GM19324 (cell line): ENCODE results near the gene NFYC.
A peak's percentile ranks its signal among the peaks of the same experiment; 100 is the strongest.

Experiments
- ATAC-seq: cut with Tn5 transposase; IDR thresholded peaks from one replicate; pipeline ENCODE4 v1.9.1; 2021; ENCODE audit warnings: mild to moderate bottlenecking, moderate library complexity; ENCODE audit not compliant: unreplicated experiment, low FRiP score

The NFYC gene

DNA sequence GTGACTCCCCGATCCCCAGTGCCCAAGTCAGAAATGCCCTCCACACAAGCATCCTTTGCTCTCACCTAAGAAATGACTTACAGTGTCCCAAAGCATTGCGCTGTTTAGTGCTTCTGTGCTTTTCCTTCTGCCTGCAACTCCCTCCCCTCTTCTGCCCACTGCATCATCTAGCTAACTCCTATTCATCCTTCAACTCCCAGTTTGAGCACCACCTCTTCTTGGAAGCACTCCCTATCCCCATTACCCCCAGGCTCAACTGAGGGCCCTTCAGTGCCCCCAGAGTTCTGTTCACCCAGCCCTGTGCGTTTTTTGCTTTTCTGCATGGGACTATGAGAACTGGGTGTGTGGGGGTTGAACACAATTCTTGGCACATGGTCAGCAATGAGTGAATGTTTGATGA lies 102.1 kb downstream of the NFYC start:
- ATAC-seq: no peak

DNA sequence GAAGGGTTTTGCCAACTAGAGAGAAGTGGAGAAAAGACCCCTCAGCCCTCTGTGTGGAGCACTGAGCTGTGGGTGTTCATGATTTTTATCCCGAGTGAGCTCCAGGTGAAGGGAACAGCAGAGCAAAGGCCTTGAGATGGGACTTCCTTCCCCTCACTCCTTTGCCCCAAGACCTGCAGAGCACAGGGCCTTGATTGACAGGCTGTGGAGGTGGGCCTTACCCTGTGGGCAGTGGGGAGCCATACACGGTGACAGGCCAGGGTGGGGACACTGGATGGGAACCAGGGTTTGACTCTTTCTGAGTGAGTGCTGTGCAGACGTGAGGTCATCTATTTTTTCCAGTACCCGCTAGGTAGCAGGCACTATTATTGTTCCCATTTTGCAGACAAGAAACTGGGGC lies 102.5 kb downstream of the NFYC start:
- ATAC-seq: no peak

DNA sequence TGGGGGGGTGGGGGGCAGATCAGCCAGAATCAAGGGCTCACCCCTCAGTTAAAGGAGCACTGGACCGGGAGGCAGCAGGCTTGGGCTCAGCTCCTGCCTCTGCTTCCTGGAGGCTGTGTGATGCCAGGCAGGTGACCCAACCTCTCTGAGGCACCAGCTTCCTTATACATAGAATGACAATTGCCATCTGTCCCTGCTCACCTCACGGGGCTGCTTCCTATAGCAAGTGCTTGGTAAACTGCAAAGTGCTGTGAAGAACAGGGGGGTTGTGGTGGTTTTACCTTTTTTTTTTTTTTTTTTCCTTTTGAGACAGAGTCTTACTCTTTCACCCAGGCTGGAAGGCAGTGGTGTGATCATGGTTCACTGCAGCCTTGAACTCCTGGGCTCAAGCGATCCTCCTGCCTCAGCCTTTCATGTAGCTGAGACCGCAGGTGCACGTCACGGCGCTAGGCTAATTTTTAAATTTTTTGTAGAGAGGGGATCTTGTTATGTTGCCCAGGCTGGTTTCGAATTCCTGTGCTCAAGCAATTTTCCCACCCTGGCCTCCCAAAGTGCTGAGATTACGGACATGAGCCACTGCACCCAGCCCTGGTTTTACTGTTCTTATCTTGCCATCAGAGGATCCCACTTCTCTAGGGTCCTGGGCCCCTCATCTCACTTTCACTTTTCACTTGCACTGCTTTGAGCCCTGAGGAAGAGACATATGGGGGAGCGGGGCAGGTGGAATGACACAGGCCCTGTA lies 103.6 kb downstream of the NFYC start:
- no peak for ATAC-seq

GRCh38 chr1:40795811-40796586 lies 104.5 kb downstream of the NFYC start:
- ATAC-seq: no peak

DNA sequence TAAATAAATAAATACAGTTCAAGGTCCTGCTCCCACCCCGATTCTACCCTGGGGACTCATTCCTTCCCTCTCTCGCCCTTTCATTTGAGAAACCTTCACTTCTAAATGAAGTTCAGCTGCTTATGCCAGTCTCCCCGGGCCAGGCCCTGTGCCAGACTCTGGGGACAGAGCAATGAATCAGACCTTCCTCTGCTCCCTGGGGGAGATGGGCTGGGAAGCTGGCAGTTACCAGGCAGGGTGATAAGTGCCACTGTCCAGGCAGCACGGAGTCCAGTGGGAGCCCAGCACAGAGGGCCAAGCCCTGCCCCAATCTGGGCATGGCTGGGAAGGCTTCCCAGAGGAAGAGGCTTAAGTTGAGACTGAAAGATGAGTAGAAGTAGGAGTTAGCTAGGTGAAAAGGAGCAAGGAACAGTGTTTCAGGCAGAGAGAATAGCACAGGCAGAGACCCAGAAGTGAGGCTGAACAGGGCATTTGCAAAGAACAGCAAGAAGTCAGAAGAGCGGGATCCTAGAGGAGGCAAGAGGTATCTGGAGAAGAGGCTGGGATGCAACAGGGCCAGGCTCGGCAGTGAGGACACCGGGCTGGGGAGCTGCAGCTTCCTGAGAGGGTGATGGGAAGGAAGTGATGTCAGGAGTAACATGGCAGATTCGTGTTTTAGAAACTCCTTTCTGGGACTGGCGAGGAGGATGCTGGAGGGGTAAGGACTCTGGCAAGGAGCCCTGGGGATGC lies 105.6 kb downstream of the NFYC start:
- ATAC-seq: no peak

- no peak for ATAC-seq
These were observed 106.1 kb downstream of the NFYC start for GRCh38 chr1:40797668-40798010.

DNA sequence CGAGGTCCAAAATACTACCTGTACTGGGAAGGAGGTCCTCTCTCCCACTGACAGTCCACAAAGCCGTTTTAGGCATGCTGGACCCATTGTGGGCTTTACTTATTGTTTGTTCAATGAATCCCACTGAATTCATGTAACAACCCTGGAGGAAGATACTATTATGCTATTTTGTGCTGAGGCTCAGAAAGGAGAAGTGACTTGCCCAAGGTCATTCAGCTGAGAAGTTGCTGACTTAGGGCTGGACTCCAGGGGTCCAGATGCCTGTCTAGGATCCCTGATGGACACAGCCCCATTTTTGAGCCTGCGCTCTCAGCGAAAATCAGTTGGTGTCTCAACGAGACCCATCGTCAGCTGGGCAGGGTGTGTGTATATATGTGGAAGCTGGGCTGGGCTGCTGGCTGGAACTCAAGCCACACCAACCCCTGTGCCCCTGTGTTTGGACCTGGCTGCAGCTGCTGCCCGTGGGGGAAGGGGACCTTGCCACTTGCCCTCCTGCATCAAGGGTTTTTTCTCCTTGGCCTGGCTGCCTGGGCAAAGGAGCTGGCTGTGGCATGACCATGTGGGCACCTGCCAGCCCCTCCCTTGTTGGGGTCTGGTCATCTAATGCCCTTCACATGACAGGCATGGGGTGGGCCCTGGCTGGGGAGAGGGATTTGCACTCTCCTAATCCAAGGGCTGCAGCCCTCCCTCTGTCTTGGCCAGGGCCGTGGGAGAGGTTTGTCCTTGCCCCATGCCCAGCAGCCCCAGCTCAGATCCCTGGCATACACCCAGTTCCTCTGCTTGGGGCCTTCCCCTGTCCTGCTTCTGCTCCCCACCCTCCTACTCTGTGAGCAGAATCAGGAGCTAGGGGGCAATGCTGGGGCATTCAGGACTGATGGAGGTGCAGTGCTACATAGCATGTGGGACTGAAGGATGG lies 107.1 kb downstream of the NFYC start:
- ATAC-seq: no peak

GRCh38 chr1:40799351-40799867 lies 107.9 kb downstream of the NFYC start:
- ATAC-seq: no peak

DNA sequence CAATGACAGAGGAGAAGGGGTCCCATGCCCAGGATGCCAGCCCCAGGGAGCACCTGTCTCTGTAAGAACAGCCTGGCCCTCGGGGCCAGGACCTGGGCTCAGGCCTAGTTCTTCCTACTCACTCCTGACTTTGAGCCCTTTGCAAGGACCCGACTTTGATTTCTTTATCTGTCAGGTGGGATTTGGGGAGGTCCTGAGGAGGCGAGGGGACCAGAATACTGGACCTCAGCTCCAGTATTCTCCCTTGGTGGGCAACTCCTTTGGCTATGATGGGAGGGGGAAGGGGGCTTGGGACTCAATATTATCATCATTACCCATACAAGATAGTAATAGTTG lies 110.2 kb downstream of the NFYC start:
- ATAC-seq: no peak

DNA sequence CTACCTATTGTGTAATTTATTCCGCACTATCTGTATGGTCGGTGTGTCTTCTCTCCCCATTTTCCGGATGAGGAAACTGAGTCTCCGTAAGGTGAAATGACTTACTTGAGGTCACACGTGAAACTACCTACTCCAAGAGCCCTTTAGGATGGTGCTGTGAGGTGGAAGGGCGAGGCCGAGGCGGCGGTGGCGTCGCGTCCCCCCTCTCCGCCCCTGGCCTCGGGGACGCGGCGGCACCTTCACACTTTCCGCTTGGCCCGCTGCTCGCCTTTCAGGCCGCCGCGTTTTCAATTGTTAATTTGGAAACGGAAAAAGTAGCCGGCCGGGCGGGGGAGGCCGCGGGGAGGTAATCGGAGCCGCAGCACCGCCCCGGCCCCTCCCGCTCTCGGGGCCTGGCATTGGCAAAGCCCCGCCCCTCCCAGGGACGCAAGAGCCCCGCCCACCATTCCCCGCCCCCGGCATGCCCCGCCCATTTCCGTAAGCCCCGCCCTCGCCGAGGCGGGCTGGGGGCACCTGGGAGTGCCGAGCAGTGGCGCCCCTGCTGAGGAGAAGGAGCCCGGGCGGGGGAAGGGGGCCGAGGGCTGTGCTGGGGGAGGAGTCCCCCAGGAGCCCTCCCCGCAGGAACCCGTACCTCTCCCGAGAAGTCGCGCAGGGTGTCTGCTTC lies 110.7 kb downstream of the NFYC start:
- ATAC-seq: peak; percentile 42

DNA sequence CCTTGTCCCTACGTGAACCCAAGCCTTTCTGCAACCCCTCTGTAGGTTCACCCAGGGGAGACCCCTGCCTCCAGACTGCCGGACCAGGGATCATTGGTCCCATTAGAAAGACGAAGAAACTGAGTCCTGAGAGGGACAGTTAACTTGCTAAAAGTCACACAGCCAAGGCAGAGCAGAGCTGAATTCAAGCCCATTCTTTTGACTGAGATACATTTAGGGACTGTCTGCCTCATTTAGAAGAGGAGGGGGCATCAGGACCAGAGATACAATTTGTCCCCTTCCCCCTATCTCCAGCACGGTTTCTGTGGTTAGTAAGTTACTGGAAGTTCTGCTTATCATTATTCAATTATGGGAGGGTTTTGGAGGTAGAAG lies 111.2 kb downstream of the NFYC start:
- ATAC-seq: no peak

GRCh38 chr1:40803447-40803846 lies 111.9 kb downstream of the NFYC start:
- ATAC-seq: no peak

DNA sequence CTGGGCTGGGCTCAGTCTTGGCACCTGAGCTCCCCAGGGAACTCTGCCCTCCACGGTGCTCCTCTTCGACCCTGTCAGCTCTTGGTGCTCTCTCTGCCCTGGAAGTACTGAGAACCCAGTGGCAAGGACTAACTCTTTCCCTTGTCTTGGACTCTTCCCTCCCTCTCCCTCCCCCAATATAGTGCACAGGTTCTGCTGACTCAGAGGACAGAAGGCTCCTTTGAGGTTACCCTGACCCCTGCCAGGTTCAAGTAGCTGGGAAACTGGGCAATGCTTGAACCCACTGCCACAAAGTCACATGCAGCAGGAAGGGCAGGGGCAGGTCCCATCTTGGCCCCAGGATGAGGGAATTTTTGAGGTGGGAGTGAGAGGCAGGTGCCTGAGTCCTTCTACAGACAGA lies 112.4 kb downstream of the NFYC start:
- ATAC-seq: no peak

GRCh38 chr1:40806240-40806639 lies 114.7 kb downstream of the NFYC start:
- no peak for ATAC-seq

- ATAC-seq: no peak
These were observed 115.5 kb downstream of the NFYC start for GRCh38 chr1:40806731-40807695.

- ATAC-seq: no peak
These were observed 116.5 kb downstream of the NFYC start for GRCh38 chr1:40808002-40808401.

- no peak for ATAC-seq
These were observed 116.9 kb downstream of the NFYC start for GRCh38 chr1:40808444-40808843.

- ATAC-seq: no peak
These were observed 117.4 kb downstream of the NFYC start for GRCh38 chr1:40808909-40809308.

DNA sequence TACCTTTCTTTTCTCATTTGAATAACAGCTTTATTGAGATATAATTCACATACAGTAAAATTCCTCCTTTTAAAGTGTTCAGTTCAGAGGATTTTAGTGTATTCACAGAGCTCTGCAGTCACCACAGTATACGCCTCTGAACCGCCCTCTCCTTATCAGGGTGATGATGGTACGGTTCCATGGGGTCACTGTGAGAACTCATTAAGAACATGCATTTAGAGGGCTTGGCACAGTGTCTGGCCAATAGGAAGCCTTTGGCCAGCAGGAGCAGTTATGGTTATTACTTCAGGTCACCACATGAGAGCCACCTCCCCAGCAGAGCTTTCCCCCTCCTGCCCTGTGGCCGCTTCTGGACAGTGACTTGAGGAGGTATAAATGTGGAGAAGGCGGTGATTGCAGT lies 119.4 kb downstream of the NFYC start:
- no peak for ATAC-seq
